Measurements from ENCODE around the gene TNS3. TPM values are rescaled to one million over a fixed set of nuclear protein-coding genes. Genes with fewer than 3 reads are reported as not detected.

TNS3 gene
- polyA plus RNA-seq, 1 of the 3 experiments (the other 2 are of a cell fraction), result 72.3 TPM

DNA sequence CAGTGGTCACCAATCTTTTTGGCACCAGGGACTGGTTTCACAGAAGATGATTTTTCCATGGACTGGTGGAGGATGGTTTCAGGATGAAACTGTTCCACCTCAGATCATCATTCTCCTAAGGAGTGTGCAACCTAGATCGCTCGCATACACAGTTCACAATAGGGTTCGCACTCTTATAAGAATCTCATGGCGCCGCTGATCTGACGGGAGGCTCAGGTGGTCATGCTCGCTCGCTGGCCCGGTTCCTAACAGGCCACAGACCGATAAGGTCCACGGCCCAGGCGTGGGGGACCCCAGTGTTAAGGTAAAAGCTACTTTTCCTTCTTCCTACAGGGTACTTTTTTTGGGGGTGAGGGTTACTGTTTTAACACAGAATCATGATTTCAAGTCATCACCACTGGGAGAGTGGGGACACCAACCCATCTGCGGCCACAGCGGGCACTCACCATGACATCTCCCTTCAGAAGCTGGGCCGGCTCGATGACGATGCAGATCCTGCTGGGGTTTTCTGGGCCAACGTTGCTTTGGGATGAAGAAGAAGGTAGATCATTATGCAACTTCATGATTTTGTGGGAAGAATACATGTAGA lies 170.5 kb downstream of the TNS3 start:
- Histone ChIP-seq H3K27me3 (ENCODE audit: insufficient read depth) (no peaks in the 10 kb centered on the region), H3K4me1 (ENCODE audit: control insufficient read depth in 1 of 2, insufficient read depth in 2 of 2, low read depth in 1 of 2, low read length in 1 of 2) (peaks cover 0 to 9% of the 10 kb centered on the region in 2 experiments; a peak in 1 of 4 replicates), H3K9me2 (no peaks in the 10 kb centered on the region), H3F3A (replicated peaks; ENCODE audit: insufficient read depth) (peaks cover 6% of the 10 kb centered on the region), H3K9ac (no peak overlapping the region), H3K9me3 (no peaks in the 10 kb centered on the region), H3K36me3 (replicated peaks in 1 of 2; ENCODE audit: control insufficient read depth in 1 of 2, insufficient read depth in 2 of 2, low read length in 1 of 2) (peaks cover 43 to 73% of the 10 kb centered on the region in 2 experiments), H3K4me3 (ENCODE audit: low read depth in 2 of 2, low read length in 1 of 2) (no peak overlapping the region), H3K79me2 (ENCODE audit: insufficient read depth) (no peaks in the 10 kb centered on the region), H4K20me1 (ENCODE audit: insufficient read depth) (no peaks in the 10 kb centered on the region), H2AFZ (ENCODE audit: low read depth) (no peak overlapping the region), H3K27ac (ENCODE audit: low read depth in 2 of 2, low read length in 1 of 2) (no peak overlapping the region), H3K4me2 (no peak overlapping the region)
- TF ChIP-seq GATA2 (CRISPR knock-in tag; IDR thresholded peaks at IDR 0.05) (no peak), RAD21 (IDR thresholded peaks at IDR 0.05; ENCODE audit: low read length) (no peak), TAF1 (IDR thresholded peaks at IDR 0.05; ENCODE audit: borderline replicate concordance, low read depth, low read length) (no peak), YY1 (IDR thresholded peaks at IDR 0.05; ENCODE audit: low read depth) (no peak), JUND (IDR thresholded peaks at IDR 0.05) (no peak), MXI1 (IDR thresholded peaks at IDR 0.05; ENCODE audit: low read depth, low read length) (no peak), EP300 (IDR thresholded peaks at IDR 0.05; ENCODE audit: borderline replicate concordance in 1 of 2, low read depth in 1 of 2, low read length in 1 of 2) (no peak), SIN3A (IDR thresholded peaks at IDR 0.05; ENCODE audit: borderline replicate concordance, low read depth, low read length) (no peak), POLR2AphosphoS5 (IDR thresholded peaks at IDR 0.05; ENCODE audit: low read depth, low read length) (no peak), RFX5 (IDR thresholded peaks at IDR 0.05; ENCODE audit: low read length) (no peak), TCF12 (IDR thresholded peaks at IDR 0.05) (no peak), FOXM1 (IDR thresholded peaks at IDR 0.05; ENCODE audit: low read depth) (no peak)
- TF ChIP-seq, protein P1, sequence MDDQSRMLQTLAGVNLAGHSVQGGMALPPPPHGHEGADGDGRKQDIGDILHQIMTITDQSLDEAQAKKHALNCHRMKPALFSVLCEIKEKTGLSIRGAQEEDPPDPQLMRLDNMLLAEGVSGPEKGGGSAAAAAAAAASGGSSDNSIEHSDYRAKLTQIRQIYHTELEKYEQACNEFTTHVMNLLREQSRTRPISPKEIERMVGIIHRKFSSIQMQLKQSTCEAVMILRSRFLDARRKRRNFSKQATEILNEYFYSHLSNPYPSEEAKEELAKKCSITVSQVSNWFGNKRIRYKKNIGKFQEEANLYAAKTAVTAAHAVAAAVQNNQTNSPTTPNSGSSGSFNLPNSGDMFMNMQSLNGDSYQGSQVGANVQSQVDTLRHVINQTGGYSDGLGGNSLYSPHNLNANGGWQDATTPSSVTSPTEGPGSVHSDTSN (IDR thresholded peaks at IDR 0.05), result no peak
- TF ChIP-seq, protein P2, sequence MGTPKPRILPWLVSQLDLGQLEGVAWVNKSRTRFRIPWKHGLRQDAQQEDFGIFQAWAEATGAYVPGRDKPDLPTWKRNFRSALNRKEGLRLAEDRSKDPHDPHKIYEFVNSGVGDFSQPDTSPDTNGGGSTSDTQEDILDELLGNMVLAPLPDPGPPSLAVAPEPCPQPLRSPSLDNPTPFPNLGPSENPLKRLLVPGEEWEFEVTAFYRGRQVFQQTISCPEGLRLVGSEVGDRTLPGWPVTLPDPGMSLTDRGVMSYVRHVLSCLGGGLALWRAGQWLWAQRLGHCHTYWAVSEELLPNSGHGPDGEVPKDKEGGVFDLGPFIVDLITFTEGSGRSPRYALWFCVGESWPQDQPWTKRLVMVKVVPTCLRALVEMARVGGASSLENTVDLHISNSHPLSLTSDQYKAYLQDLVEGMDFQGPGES (IDR thresholded peaks at IDR 0.05; ENCODE audit: low read depth, low read length), result no peak
- 98% methylated on average over 18 of the region's 18 CpGs for WGBS (ENCODE audit: low lambda C conversion rate)
- CTCF ChIA-PET, result interaction anchor here (2.1 kb wide), 1 partner anchor 20 kb away, joined by 4 read pairs; no protein-coding TSS in a partner anchor
- DNase-seq, result no peak
- POLR2A ChIA-PET, result no interaction called here

DNA sequence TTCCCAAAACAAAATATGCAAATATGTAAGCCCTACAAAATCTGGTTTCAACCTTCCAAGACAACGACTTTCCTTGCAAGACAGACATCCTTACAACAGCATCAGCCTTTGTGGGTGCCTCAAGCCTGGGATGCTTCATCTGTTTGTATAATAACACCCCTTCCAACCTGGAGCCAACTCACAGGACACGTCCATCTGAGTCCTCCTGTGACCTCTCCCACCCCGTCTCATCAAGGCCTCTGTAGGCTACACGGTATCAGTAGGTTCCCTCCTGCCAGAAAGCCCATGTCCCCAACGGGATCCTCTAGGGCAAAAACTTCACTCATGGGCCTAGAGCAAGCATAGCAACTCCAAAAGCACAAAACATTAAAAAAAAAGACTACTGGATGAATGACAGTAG lies 173.2 kb downstream of the TNS3 start:
- Histone ChIP-seq H3K79me2 (ENCODE audit: insufficient read depth) (no peaks in the 10 kb centered on the region), H3K4me2 (no peak overlapping the region), H3K4me3 (ENCODE audit: low read depth in 2 of 2, low read length in 1 of 2) (no peak overlapping the region), H3K9me3 (no peaks in the 10 kb centered on the region), H3K9ac (no peak overlapping the region), H3K9me2 (no peaks in the 10 kb centered on the region), H4K20me1 (ENCODE audit: insufficient read depth) (no peaks in the 10 kb centered on the region), H3K36me3 (replicated peaks in 1 of 2; ENCODE audit: control insufficient read depth in 1 of 2, insufficient read depth in 2 of 2, low read length in 1 of 2) (peaks cover 39 to 66% of the 10 kb centered on the region in 2 experiments), H3K4me1 (ENCODE audit: control insufficient read depth in 1 of 2, insufficient read depth in 2 of 2, low read depth in 1 of 2, low read length in 1 of 2) (peaks cover 0 to 16% of the 10 kb centered on the region in 2 experiments; a peak in 1 of 4 replicates), H3K27me3 (ENCODE audit: insufficient read depth) (no peaks in the 10 kb centered on the region), H3F3A (replicated peaks; ENCODE audit: insufficient read depth) (peaks cover 6% of the 10 kb centered on the region), H2AFZ (ENCODE audit: low read depth) (no peak overlapping the region), H3K27ac (ENCODE audit: low read depth in 2 of 2, low read length in 1 of 2) (no peak overlapping the region)
- ChIA-PET CTCF (no interaction called here), POLR2A (no interaction called here)
- WGBS (ENCODE audit: low lambda C conversion rate), result 91% methylated on average over 5 of the region's 5 CpGs
- no peak for TF ChIP-seq MEF2A (IDR thresholded peaks at IDR 0.05; ENCODE audit: borderline replicate concordance, low read depth)
- no peak for TF ChIP-seq EP300 (IDR thresholded peaks at IDR 0.05; ENCODE audit: borderline replicate concordance in 1 of 2, low read depth in 1 of 2, low read length in 1 of 2)
- TF ChIP-seq, protein P1 (IDR thresholded peaks at IDR 0.05), result no peak
- no peak for TF ChIP-seq EZH2phosphoT487 (IDR thresholded peaks at IDR 0.05; ENCODE audit: borderline replicate concordance, low read depth)
- TF ChIP-seq SIN3A (IDR thresholded peaks at IDR 0.05; ENCODE audit: borderline replicate concordance, low read depth, low read length), result no peak
- TF ChIP-seq NFIC (IDR thresholded peaks at IDR 0.05; ENCODE audit: borderline replicate concordance), result no peak
- TF ChIP-seq TEAD4 (IDR thresholded peaks at IDR 0.05; ENCODE audit: borderline replicate concordance, insufficient read depth), result no peak
- no peak for TF ChIP-seq FOSL2 (IDR thresholded peaks at IDR 0.05; ENCODE audit: borderline replicate concordance, low read depth)
- no peak for TF ChIP-seq POLR2AphosphoS5 (IDR thresholded peaks at IDR 0.05; ENCODE audit: low read depth, low read length)
- DNase-seq, result no peak

Data from SK-N-SH (cell line).